CD4-positive, alpha-beta T cell treated with Interferon gamma for 1 hour (primary cell): Measurements from ENCODE around the gene MT1M.
A peak's percentile ranks its signal among the peaks of the same experiment; 100 is the strongest.
"Not testable (repeated sequence)": the region's sequence is repeated elsewhere in the genome, so short reads cannot be mapped to it uniquely, and the experiment has no call there.

Experiments
- DNase-seq: peaks from one replicate; pipeline ENCODE4 v3.0.0-alpha.2; 2020

Gene MT1M

DNA sequence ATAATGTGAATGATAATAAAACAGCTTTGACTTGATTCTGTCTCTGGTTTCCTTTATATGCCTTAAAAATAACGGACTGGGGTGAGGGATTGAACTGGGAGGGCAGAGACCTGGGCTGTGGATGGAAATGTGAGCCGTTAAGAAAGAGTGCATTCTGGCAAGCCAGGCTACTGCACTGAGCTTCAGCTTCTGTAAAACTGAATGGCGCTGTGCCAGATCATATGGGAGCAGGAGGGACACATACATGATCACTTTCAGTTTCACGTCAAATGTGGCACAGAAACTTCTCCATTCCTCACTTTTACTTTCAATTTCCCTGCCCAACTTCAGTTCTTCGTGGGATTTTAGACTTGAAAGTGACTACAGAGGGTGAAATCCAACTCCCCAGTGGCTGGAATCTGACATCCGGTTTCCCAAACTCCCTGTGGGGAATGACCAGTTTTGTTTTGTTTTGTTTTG lies 23.0 kb upstream of the MT1M start:
- peak; percentile 70 for DNase-seq

DNA sequence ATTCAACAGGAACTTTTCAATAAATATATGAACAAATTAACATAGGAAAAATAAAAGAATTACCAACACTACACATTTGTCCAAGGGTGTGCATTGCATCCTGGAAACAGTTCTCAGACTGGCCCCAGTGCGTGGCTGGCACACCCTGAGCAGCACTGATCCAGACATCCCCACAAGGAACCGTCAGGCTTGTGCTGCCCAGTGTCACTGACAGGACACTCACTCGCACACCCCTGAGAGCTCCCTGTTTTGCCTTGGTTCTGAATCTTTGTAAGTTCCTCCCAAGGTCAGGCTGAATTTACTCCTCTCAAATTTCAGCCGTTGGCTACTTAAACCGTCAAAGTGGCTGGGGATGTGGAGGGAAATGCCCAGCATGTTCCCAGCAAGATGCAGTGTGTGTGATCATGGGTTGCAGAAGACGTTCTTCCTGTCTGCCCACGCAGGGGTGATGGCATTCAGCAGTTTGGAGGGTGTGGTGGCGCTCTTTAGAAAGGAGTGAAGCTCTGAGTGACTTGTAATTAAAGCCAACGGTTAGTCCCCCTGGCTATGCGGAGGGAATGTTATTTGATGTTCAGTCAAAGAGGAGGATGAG lies 22.3 kb upstream of the MT1M start:
- DNase-seq = peak; percentile 68

DNA sequence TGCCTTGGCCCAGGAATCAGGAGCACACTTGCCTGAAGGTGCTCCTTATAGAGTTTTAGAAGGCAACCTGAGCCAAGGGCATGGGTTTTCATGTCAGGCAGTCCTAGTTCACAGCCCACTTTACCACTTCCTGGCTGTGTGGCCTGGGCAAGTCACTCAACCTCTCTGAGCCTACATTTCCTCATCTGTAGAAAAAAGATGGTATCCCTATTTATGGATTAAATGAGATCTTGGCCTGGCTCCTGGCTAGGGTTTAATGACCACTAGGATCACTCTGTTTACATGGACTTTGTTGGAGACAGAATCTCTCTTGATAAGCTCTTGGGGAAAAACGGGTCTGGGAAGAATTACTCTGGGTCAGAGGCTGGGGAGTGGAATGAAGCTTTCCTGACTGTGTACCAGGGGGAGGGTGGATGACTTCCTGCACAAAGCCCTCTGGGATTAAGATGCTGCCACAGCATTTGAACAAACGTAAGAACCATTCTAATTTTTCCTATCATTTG lies 21.8 kb upstream of the MT1M start:
- DNase-seq = no peak

GRCh38 chr16:56611281-56611833 lies 21.1 kb upstream of the MT1M start:
- DNase-seq = no peak

DNA sequence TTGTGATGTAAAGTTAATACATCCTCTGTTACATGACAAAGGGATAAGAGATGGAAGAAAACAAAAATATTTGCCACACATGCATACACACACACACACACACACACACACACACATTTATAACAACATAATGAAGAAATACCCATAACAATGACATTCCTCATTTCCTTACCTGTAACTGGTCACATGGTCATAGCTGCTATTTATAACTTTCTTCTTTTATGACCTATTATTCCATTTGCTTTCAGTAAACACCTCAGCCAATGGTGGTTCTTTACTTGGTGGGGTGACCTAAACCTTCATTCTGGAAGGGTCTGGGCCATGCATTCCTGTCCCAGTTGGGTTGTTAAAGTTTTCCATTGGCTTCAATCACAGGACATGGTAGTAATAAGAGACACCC lies 18.8 kb upstream of the MT1M start:
- DNase-seq = no peak

GRCh38 chr16:56614549-56614991 lies 17.9 kb upstream of the MT1M start:
- no peak for DNase-seq

- no peak for DNase-seq
Observed at GRCh38 chr16:56615353-56615752, 17.1 kb upstream of the MT1M start.

DNA sequence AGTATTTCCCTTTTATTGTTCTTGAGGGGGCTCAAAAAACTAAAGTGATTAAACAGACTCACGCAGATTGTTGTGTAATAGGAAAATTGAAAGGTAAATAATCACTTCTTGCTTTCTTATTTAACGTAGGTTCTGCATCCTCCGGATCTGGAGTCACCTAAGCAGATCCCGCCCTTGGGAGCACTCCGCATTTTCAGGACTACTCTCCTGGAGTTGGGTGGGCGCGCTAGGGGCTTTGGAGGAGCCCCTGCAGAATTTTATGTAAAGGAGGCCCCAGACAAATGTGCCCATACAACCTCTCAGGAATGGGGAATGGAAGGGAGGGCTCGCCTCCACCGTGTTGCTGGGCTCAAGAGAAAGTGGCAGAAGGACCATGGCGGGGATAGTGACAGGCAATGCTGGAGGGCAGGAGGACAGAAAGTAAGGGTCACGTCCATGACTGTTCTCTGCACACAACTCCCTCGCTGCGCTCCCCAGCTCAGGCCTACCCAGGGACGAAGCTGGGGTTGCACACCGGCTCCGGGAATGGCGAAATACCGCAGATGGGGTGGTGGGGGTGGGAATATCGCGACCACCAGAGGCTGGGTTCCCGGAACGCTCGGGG lies 15.7 kb upstream of the MT1M start:
- no peak for DNase-seq

GRCh38 chr16:56617212-56618085 lies 15.0 kb upstream of the MT1M start:
- DNase-seq = no peak

DNA sequence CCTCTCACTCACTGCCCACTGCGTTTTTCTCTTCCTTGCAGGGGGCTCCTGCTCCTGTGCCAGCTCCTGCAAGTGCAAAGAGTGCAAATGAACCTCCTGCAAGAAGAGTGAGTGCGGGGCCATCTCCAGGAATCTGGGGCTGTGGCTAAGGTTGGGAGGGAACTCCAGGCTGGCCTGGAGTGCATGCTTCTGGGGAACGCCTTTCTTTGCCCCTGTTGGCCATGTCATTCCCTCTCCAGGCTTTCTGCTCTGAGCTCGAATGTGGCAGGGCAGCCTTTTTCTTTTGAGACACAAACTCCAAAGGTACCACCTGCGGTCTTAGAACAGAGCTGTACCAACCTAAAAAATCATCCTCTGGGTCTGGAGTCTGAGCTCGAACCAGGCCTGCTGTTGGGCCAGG lies 14.3 kb upstream of the MT1M start:
- DNase-seq = no peak

GRCh38 chr16:56620339-56620897 lies 12.0 kb upstream of the MT1M start:
- DNase-seq = no peak

DNA sequence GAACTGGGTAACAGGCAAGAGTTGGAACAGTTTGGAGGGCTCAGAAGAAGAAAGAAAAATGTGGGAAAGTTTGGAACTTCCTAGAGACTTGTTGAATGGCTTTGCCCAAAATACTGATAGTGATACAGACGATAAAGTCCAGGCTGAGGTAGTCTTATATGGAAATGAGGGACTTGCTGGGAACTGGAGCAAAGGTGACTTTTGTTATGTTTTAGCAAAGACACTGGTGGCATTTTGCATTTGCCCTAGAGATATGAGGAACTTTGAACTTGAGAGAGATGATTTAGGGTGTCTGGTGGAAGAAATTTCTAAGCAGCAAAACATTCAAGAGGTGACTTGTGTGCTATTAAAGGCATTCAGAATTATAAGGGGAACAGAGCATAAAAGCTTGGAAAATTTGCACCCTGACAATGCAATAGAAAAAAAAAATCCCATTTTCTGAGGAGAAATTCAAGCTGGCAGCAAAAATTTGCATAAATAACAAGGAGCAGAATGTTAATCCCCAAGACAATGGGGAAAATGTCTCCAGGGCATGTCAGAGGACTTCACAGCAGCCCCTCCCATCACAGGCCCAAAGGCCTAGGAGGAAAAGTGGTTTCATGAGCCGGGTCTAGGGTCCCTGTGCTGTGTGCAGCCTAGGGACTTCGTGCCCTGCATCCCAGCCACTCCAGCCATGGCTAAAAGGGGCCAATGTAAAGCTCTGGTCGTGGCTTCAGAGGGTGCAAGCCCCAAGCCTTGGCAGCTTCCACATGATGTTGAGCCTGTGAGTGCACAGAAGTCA lies 10.6 kb upstream of the MT1M start:
- not testable (repeated sequence) for DNase-seq

DNA sequence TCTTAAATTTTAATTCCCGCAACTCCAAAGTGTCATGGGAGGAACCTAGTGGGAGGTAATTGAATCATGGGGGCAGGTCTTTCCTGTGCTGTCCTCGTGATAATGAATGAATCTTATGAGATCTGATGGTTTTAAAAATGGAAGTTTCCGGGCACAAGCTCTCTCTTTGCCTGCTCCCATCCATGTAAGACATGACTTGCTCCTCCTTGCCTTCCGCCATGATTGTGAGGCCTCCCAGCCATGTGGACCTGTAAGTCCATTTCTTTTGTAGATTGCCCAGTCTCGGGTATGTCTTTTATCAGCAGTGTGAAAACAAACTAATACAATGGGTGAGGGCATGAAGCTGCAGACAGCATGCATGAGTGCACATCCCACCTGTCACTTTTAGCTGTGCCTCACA lies 9.3 kb upstream of the MT1M start:
- not testable (repeated sequence) for DNase-seq

DNA sequence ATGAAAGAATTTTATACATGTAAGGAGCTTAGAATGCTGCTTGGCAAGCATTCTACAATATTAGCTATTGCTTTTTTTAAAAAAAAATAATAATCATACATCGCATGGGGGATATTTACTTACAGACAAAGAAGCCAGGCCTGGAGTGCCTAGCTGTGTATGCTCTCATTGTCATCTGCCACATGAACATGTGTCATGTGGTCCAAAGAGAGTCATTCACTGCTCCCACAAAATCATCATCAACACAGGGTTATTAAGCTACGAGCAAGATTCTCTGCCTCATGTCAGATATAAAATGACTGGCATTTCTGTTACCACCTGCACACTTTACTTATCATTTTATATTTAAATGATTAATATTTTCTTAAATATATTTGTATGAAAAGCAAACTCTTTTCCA lies 8.8 kb upstream of the MT1M start:
- DNase-seq = no peak

- DNase-seq = peak; percentile 15
Observed at GRCh38 chr16:56625140-56625942, 7.1 kb upstream of the MT1M start, which contains the start of gene MT1E. Gene MT1E, plus strand, starts transcription at chr16:56625781. Its CDS starts 71 bp downstream, at chr16:56625852.

- DNase-seq = no peak
Observed at GRCh38 chr16:56625943-56626654, 6.4 kb upstream of the MT1M start.

DNA sequence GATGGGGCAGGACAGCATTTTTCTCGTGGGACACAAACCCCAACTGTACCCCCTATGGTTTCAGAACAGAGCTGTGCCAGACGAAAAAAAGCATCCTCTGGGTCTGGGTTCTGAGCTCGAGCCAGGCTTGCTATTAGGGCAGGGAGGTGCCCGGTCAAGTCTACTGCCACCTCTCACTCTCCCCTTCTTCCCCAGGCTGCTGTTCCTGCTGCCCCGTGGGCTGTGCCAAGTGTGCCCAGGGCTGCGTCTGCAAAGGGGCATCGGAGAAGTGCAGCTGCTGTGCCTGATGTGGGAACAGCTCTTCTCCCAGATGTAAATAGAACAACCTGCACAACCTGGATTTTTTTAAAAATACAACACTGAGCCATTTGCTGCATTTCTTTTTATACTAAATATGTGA lies 5.8 kb upstream of the MT1M start:
- DNase-seq = no peak

- DNase-seq = no peak
Observed at GRCh38 chr16:56628486-56629350, 3.7 kb upstream of the MT1M start.

GRCh38 chr16:56629531-56629930 lies 2.9 kb upstream of the MT1M start:
- DNase-seq = no peak

- DNase-seq = no peak
Observed at GRCh38 chr16:56630134-56630533, 2.3 kb upstream of the MT1M start.
